A549 (cell line): Measurements from ENCODE around the gene CAPS2. TPM values are rescaled to one million over a fixed set of nuclear protein-coding genes. Genes with fewer than 3 reads are reported as not detected.
A peak's percentile ranks its signal among the peaks of the same experiment; 100 is the strongest.
"Not testable (repeated sequence)": the region's sequence is repeated elsewhere in the genome, so short reads cannot be mapped to it uniquely, and the experiment has no call there.

Source experiments
- ATAC-seq, 2 experiments: fragments of 200-7000 bp in 1 of 2; fragments of >200 bp in 1 of 2; cut with Nextera tagmentation in 1 of 2; cut with Tn5 transposase in 1 of 2; 3 replicates each; pipeline versions ENCODE4 v1.8.0 to v1.9.1; 2018 to 2020; ENCODE audit warnings: mild to moderate bottlenecking in 1 of 2, moderate library complexity in 1 of 2
- CTCF ChIA-PET: fragments of 300-600 bp; sonication (Branson Sonifier 250); formaldehyde crosslinking; extraction: SDS; loops from one replicate; lab custom pipeline; 2021; ENCODE audit warnings: antibody characterized with exemption, inconsistent platforms; lab: Yijun Ruan, JAX
- POLR2A ChIA-PET: fragments of 350-600 bp; formaldehyde crosslinking; extraction: SDS; loops from one replicate; lab custom pipeline; 2021; ENCODE audit warnings: antibody characterized with exemption, inconsistent platforms; lab: Yijun Ruan, JAX
- DNase-seq, 2 experiments: peaks; one replicate each; pipeline versions ENCODE4 v3.0.0 to v3.0.0-alpha.2; 2011 to 2016; ENCODE audit warnings: low read depth in 1 of 2, low spot score in 1 of 2
- FAIRE-seq: peaks from 2 replicates; lab custom pipeline; 2011; peaks lifted over from hg19 to GRCh38; lab: Jason Lieb, UNC
- H3K27ac ChIP-seq, 2 experiments: fragments of >200 bp; sonication (Bioruptor Twin); formaldehyde crosslinking; 3 replicates each; pipeline ENCODE4 v1.5.1; 2016 to 2017
- H3K4me1 ChIP-seq: fragments of >200 bp; sonication (Bioruptor Twin); formaldehyde crosslinking; 3 replicates; pipeline ENCODE4 v1.6.1; 2016
- H3K4me2 ChIP-seq: fragments of >200 bp; sonication (Bioruptor Twin); formaldehyde crosslinking; 3 replicates; pipeline ENCODE4 v1.6.1; 2016
- H3K4me3 ChIP-seq: fragments of >200 bp; sonication (Bioruptor Twin); formaldehyde crosslinking; 3 replicates; pipeline ENCODE4 v1.5.1; 2016
- H3K9me3 ChIP-seq: fragments of >200 bp; sonication (Bioruptor Twin); formaldehyde crosslinking; 3 replicates; pipeline ENCODE4 v1.6.1; 2016
- BCL3 ChIP-seq: fragments of >200 bp; sonication (Bioruptor Twin); formaldehyde crosslinking; IDR thresholded peaks from 3 replicates; pipeline ENCODE4 v1.6.1; 2016
- EP300 ChIP-seq, 2 experiments: fragments of >200 bp; sonication (Bioruptor Twin); formaldehyde crosslinking; IDR thresholded peaks; 2 replicates in 1 of 2; 3 replicates in 1 of 2; pipeline ENCODE4 v1.6.1; 2016 to 2017
- ESRRA ChIP-seq: fragments of 150-350 bp; IDR thresholded peaks from 2 replicates; pipeline ENCODE4 v1.6.1; 2014; ENCODE audit warnings: mild to moderate bottlenecking, low read length, borderline replicate concordance
- FOSL2 ChIP-seq, 2 experiments: fragments of 450-650 bp in 1 of 2; fragments of >200 bp in 1 of 2; sonication (Bioruptor Twin) in 1 of 2; formaldehyde crosslinking; IDR thresholded peaks; 2 replicates each; pipeline versions ENCODE4 v1.5.0 to v1.6.1; 2016 to 2020; ENCODE audit warnings: mild to moderate bottlenecking in 1 of 2, moderate library complexity in 1 of 2
- FOXS1 ChIP-seq: fragments of 250-450 bp; sonication (Bioruptor Pico); IDR thresholded peaks from 2 replicates; pipeline ENCODE4 v1.5.0; 2020; ENCODE audit warnings: mild to moderate bottlenecking, moderate library complexity
- HDAC2 ChIP-seq: fragments of 200-600 bp; sonication (generic); IDR thresholded peaks from 2 replicates; pipeline ENCODE4 v1.6.1; 2016
- HOXA7 ChIP-seq: fragments of 250-450 bp; sonication (Bioruptor Pico); IDR thresholded peaks from 2 replicates; pipeline ENCODE4 v1.5.0; 2020; ENCODE audit warnings: mild to moderate bottlenecking, moderate library complexity
- RARB ChIP-seq: fragments of 250-450 bp; sonication (Bioruptor Pico); IDR thresholded peaks from 2 replicates; pipeline ENCODE4 v1.8.0; 2021; ENCODE audit warnings: mild to moderate bottlenecking, moderate library complexity
- RCOR1 ChIP-seq: fragments of 150-350 bp; IDR thresholded peaks from 2 replicates; pipeline ENCODE4 v1.6.1; 2014; ENCODE audit warnings: antibody characterized with exemption, low read length, low read depth
- TFCP2L1 ChIP-seq: fragments of 250-450 bp; sonication (Bioruptor Pico); IDR thresholded peaks from 2 replicates; pipeline ENCODE4 v1.5.0; 2021; ENCODE audit warnings: mild to moderate bottlenecking
- TP53 ChIP-seq: fragments of 250-450 bp; sonication (Bioruptor Pico); IDR thresholded peaks from 2 replicates; pipeline ENCODE4 v1.5.0; 2021; ENCODE audit warnings: mild to moderate bottlenecking, moderate library complexity
- ZC3H11A ChIP-seq: fragments of 450-650 bp; IDR thresholded peaks from 2 replicates; pipeline ENCODE4 v1.6.1; 2014; ENCODE audit warnings: antibody characterized with exemption, mild to moderate bottlenecking
- ZFP36 ChIP-seq: fragments of 450-650 bp; IDR thresholded peaks from 2 replicates; pipeline ENCODE4 v1.6.1; 2014; ENCODE audit warnings: borderline replicate concordance; ENCODE audit not compliant: partially characterized antibody
- ZNF302 ChIP-seq: fragments of 250-450 bp; sonication (Bioruptor Pico); IDR thresholded peaks from 2 replicates; pipeline ENCODE4 v1.9.0; 2021; ENCODE audit warnings: inconsistent platforms, mild to moderate bottlenecking, moderate library complexity
- ZSCAN20 ChIP-seq: fragments of 250-450 bp; sonication (Bioruptor Pico); IDR thresholded peaks from 2 replicates; pipeline ENCODE4 v1.8.0; 2022; ENCODE audit warnings: mild to moderate bottlenecking, moderate library complexity
- WGBS: methylation state at CpG from one replicate; pipeline ENCODE4 v1.1.6; 2017; ENCODE audit errors: missing lambda C conversion rate; 5-methylcytosine and 5-hydroxymethylcytosine counted together
- polyA plus RNA-seq, 4 experiments: library from polyadenylated mRNA; depleted of rRNA in 3 of 4; stranded (reverse); fragments of >200 nt; fragmentation: RNase III in 1 of 4; extraction: RNeasy Plus Mini Kit Qiagen cat#74134 plus additional on column Dnase treatment in 1 of 4; gene quantifications; 2 replicates in 3 of 4; 3 replicates in 1 of 4; pipeline ENCODE4 v1.2.3, GENCODE V29; 2011 to 2017

The CAPS2 gene
- polyA plus RNA-seq, 2 of the 4 experiments (the other 2 are of a cell fraction) = 2.6 to 7.0 TPM

GRCh38 chr12:75350413-75350812 is 20.3 kb upstream of the CAPS2 start:
- Histone ChIP-seq H3K27ac (no peak overlapping the region), H3K4me3 (no peak overlapping the region), H3K4me2 (no peak overlapping the region), H3K4me1 (peaks cover 2% of the 10 kb centered on the region; the same call in 1 of the 3 replicates), H3K9me3 (peaks cover 8% of the 10 kb centered on the region; the same call in 1 of the 3 replicates)
- FAIRE-seq (no peak), DNase-seq (no peak), ATAC-seq (no peak)
- WGBS = 52% methylated on average over 2 of the region's 2 CpGs
- ChIA-PET POLR2A (no interaction called here), CTCF (interaction anchor here (1.5 to 2.6 kb wide), 2 partner anchors 11 to 18 kb away, joined by 4 to 5 read pairs; no protein-coding TSS in a partner anchor)
- no peak for TF ChIP-seq EP300 (IDR thresholded peaks at IDR 0.05)
- no peak for TF ChIP-seq TP53 (CRISPR knock-in tag)
- TF ChIP-seq BCL3 = no peak
- no peak for TF ChIP-seq ZC3H11A
- no peak for TF ChIP-seq RARB (CRISPR knock-in tag)

- Histone ChIP-seq H3K4me3 (no peak overlapping the region), H3K4me2 (no peak overlapping the region), H3K4me1 (peaks cover 3% of the 10 kb centered on the region; the same call in 1 of the 3 replicates), H3K9me3 (peaks cover 8% of the 10 kb centered on the region; the same call in 1 of the 3 replicates), H3K27ac (no peak overlapping the region)
- POLR2A ChIA-PET = no interaction called here
- CTCF ChIA-PET = interaction anchor here (1.5 to 2.6 kb wide), 2 partner anchors 11 to 19 kb away, joined by 4 to 5 read pairs; no protein-coding TSS in a partner anchor
- ATAC-seq (no peak), FAIRE-seq (no peak), DNase-seq (no peak)
- no peak for TF ChIP-seq HOXA7
- TF ChIP-seq RCOR1 = no peak
- no peak for TF ChIP-seq ZFP36
- WGBS = 78% methylated on average over 4 of the region's 4 CpGs
Measured at GRCh38 chr12:75349946-75350345, 19.8 kb upstream of the CAPS2 start.

- H3K9me3 ChIP-seq, H3K4me3 ChIP-seq, H3K27ac ChIP-seq, DNase-seq, H3K4me1 ChIP-seq, FAIRE-seq, ATAC-seq, H3K4me2 ChIP-seq: not testable (repeated sequence)
- 90% methylated on average over 6 of the region's 6 CpGs for WGBS
- ChIA-PET CTCF (interaction anchor here (0.7 kb wide), 1 partner anchor 12 kb away, joined by 4 read pairs; no protein-coding TSS in a partner anchor), POLR2A (interaction anchor here (1.0 kb wide), 1 partner anchor 45 kb away, joined by 3 read pairs; the partner anchor contains the start of gene GLIPR1L2)
Measured at GRCh38 chr12:75346215-75346614, 16.1 kb upstream of the CAPS2 start.

GRCh38 chr12:75345531-75345930 is 15.4 kb upstream of the CAPS2 start:
- H3K4me2 ChIP-seq = no peak overlapping the region
- DNase-seq = no peak
- TF ChIP-seq FOSL2 (IDR thresholded peaks at IDR 0.05) (no peak), FOSL2 (CRISPR knock-in tag; IDR thresholded peaks at IDR 0.05) (peak; percentile 33; the same call in 1 of the 2 replicates), HOXA7 (no peak)
- TF ChIP-seq, all 56 proteins: peak for 1
- Histone ChIP-seq H3K9me3 (no peaks in the 10 kb centered on the region), H3K4me1 (peaks cover 7% of the 10 kb centered on the region; the same call in 2 of the 3 replicates), H3K4me3 (no peak overlapping the region), H3K27ac (no peak overlapping the region)
- POLR2A ChIA-PET = interaction anchor here (1.0 kb wide), 1 partner anchor 45 kb away, joined by 3 read pairs; the partner anchor contains the start of gene GLIPR1L2
- CTCF ChIA-PET = interaction anchor here (0.7 kb wide), 1 partner anchor 12 kb away, joined by 4 read pairs; no protein-coding TSS in a partner anchor
- WGBS = 37% methylated on average over 2 of the region's 2 CpGs
- ATAC-seq (no peak), FAIRE-seq (peak; percentile 23)

GRCh38 chr12:75341873-75342272 is 11.7 kb upstream of the CAPS2 start:
- DNase-seq = peak in 1 of 2 experiments; percentile 8

More at GRCh38 chr12:75341873-75342272, 11.7 kb upstream of the CAPS2 start:
- no peak overlapping the region for H3K4me2 ChIP-seq
- POLR2A ChIA-PET = no interaction called here
- no peak for FAIRE-seq
- no peaks in the 10 kb centered on the region for H3K9me3 ChIP-seq
- ATAC-seq = no peak
- no peak overlapping the region for H3K4me3 ChIP-seq
- CTCF ChIA-PET = no interaction called here
- H3K27ac ChIP-seq = no peak overlapping the region
- 72% methylated on average over 5 of the region's 5 CpGs for WGBS
- TF ChIP-seq ZSCAN20 (no peak), ZNF302 (CRISPR knock-in tag) (no peak), ESRRA (no peak), ZC3H11A (no peak), HDAC2 (no peak), FOXS1 (CRISPR knock-in tag) (no peak), TFCP2L1 (no peak)
- peaks cover 7% of the 10 kb centered on the region; the same call in 2 of the 3 replicates for H3K4me1 ChIP-seq
